K562 (cell line): ENCODE results near the gene MAPRE2. TPM values are rescaled to one million over a fixed set of nuclear protein-coding genes. Genes with fewer than 3 reads are reported as not detected.

Experiments
- ETV6 ChIP-seq, 3 experiments: fragments of 150-350 bp in 1 of 3; sonication (generic) in 1 of 3; formaldehyde crosslinking in 1 of 3; IDR thresholded peaks; 2 replicates each; pipeline versions ENCODE4 v1.6.1 to v1.8.0; 2014 to 2022; ENCODE audit warnings: borderline replicate concordance in 2 of 3, low read depth in 2 of 3, antibody characterized with exemption in 1 of 3, low read length in 1 of 3, mild to moderate bottlenecking in 1 of 3, missing genetic modification reagents in 1 of 3
- RFX7 ChIP-seq: fragments of 250-450 bp; sonication (Bioruptor Pico); IDR thresholded peaks from 2 replicates; pipeline ENCODE4 v1.5.1; 2021; ENCODE audit warnings: mild to moderate bottlenecking
- TCF3 ChIP-seq: sonication (generic); formaldehyde crosslinking; IDR thresholded peaks from 2 replicates; pipeline ENCODE4 v1.4.0; 2020; ENCODE audit warnings: mild to moderate bottlenecking, missing genetic modification reagents
- ZFX ChIP-seq: sonication (generic); formaldehyde crosslinking; IDR thresholded peaks from 2 replicates; pipeline ENCODE4 v1.8.0; 2022; ENCODE audit warnings: mild to moderate bottlenecking, missing genetic modification reagents, moderate library complexity
- ZNF253 ChIP-seq: fragments of 250-450 bp; sonication (Bioruptor Pico); conservative IDR thresholded peaks from 2 replicates; pipeline ENCODE4 v1.6.1; 2021; ENCODE audit warnings: mild to moderate bottlenecking
- polyA plus RNA-seq, 8 experiments: library from polyadenylated mRNA; depleted of rRNA in 4 of 8; stranded (reverse) in 5 of 8; unstranded in 3 of 8; fragments of >200 nt; fragmentation: Nextera tagmentation in 2 of 8; fragmentation: Illumina TruSeq in 1 of 8; extraction: Ambion mirVana in 2 of 8; extraction: Trizol in 1 of 8; gene quantifications; 2 replicates each; pipeline versions ENCODE4 v1.2.1 to v1.2.3, GENCODE V29; 2011 to 2014; ENCODE audit warnings: inconsistent platforms in 1 of 8, missing spikeins in 1 of 8
- total RNA-seq, 7 experiments: library from RNA; depleted of rRNA in 6 of 7; stranded (reverse); fragments of >200 nt in 6 of 7; fragmentation: Illumina TruSeq in 2 of 7; extraction: Trizol in 2 of 7; gene quantifications; 2 replicates each; pipeline versions ENCODE4 v1.2.1 to v1.2.3, GENCODE V29; 2011 to 2021; ENCODE audit warnings: low replicate concordance in 1 of 7
- TF ChIP-seq, protein P1 (sequence below): fragments of 200-600 bp; sonication (generic); IDR thresholded peaks from one replicate; pipeline ENCODE4 v1.6.1; 2012; ENCODE audit warnings: mild to moderate bottlenecking, low read depth, low read length, inconsistent platforms
- TF ChIP-seq, protein P2 (sequence below): fragments of 450-650 bp; IDR thresholded peaks from 2 replicates; pipeline ENCODE4 v1.6.1; 2016; ENCODE audit warnings: mild to moderate bottlenecking

The MAPRE2 gene
- total and polyA plus RNA-seq, 9 of the 15 experiments (the other 6 are each of a cell fraction or from before 2014, with no cell fraction given): 32.3 to 70.7 (median 40.7) TPM

- TF ChIP-seq, protein P1, sequence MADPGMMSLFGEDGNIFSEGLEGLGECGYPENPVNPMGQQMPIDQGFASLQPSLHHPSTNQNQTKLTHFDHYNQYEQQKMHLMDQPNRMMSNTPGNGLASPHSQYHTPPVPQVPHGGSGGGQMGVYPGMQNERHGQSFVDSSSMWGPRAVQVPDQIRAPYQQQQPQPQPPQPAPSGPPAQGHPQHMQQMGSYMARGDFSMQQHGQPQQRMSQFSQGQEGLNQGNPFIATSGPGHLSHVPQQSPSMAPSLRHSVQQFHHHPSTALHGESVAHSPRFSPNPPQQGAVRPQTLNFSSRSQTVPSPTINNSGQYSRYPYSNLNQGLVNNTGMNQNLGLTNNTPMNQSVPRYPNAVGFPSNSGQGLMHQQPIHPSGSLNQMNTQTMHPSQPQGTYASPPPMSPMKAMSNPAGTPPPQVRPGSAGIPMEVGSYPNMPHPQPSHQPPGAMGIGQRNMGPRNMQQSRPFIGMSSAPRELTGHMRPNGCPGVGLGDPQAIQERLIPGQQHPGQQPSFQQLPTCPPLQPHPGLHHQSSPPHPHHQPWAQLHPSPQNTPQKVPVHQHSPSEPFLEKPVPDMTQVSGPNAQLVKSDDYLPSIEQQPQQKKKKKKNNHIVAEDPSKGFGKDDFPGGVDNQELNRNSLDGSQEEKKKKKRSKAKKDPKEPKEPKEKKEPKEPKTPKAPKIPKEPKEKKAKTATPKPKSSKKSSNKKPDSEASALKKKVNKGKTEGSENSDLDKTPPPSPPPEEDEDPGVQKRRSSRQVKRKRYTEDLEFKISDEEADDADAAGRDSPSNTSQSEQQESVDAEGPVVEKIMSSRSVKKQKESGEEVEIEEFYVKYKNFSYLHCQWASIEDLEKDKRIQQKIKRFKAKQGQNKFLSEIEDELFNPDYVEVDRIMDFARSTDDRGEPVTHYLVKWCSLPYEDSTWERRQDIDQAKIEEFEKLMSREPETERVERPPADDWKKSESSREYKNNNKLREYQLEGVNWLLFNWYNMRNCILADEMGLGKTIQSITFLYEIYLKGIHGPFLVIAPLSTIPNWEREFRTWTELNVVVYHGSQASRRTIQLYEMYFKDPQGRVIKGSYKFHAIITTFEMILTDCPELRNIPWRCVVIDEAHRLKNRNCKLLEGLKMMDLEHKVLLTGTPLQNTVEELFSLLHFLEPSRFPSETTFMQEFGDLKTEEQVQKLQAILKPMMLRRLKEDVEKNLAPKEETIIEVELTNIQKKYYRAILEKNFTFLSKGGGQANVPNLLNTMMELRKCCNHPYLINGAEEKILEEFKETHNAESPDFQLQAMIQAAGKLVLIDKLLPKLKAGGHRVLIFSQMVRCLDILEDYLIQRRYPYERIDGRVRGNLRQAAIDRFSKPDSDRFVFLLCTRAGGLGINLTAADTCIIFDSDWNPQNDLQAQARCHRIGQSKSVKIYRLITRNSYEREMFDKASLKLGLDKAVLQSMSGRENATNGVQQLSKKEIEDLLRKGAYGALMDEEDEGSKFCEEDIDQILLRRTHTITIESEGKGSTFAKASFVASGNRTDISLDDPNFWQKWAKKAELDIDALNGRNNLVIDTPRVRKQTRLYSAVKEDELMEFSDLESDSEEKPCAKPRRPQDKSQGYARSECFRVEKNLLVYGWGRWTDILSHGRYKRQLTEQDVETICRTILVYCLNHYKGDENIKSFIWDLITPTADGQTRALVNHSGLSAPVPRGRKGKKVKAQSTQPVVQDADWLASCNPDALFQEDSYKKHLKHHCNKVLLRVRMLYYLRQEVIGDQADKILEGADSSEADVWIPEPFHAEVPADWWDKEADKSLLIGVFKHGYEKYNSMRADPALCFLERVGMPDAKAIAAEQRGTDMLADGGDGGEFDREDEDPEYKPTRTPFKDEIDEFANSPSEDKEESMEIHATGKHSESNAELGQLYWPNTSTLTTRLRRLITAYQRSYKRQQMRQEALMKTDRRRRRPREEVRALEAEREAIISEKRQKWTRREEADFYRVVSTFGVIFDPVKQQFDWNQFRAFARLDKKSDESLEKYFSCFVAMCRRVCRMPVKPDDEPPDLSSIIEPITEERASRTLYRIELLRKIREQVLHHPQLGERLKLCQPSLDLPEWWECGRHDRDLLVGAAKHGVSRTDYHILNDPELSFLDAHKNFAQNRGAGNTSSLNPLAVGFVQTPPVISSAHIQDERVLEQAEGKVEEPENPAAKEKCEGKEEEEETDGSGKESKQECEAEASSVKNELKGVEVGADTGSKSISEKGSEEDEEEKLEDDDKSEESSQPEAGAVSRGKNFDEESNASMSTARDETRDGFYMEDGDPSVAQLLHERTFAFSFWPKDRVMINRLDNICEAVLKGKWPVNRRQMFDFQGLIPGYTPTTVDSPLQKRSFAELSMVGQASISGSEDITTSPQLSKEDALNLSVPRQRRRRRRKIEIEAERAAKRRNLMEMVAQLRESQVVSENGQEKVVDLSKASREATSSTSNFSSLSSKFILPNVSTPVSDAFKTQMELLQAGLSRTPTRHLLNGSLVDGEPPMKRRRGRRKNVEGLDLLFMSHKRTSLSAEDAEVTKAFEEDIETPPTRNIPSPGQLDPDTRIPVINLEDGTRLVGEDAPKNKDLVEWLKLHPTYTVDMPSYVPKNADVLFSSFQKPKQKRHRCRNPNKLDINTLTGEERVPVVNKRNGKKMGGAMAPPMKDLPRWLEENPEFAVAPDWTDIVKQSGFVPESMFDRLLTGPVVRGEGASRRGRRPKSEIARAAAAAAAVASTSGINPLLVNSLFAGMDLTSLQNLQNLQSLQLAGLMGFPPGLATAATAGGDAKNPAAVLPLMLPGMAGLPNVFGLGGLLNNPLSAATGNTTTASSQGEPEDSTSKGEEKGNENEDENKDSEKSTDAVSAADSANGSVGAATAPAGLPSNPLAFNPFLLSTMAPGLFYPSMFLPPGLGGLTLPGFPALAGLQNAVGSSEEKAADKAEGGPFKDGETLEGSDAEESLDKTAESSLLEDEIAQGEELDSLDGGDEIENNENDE: no peak
- TF ChIP-seq ZNF253 (CRISPR knock-in tag) (no peak), ETV6 (IDR thresholded peaks at IDR 0.05; ENCODE audit: borderline replicate concordance in 1 of 2, low read depth in 2 of 2, low read length in 1 of 2) (no peak), ETV6 (CRISPR knock-in tag; IDR thresholded peaks at IDR 0.05; ENCODE audit: borderline replicate concordance) (no peak), ZFX (CRISPR knock-in tag) (0 out of 2 replicates have a peak, but pooled peaks have one; percentile 27), TCF3 (peak; percentile 25; the same call in 1 of the 2 replicates), RFX7 (no peak)
- TF ChIP-seq, protein P2, sequence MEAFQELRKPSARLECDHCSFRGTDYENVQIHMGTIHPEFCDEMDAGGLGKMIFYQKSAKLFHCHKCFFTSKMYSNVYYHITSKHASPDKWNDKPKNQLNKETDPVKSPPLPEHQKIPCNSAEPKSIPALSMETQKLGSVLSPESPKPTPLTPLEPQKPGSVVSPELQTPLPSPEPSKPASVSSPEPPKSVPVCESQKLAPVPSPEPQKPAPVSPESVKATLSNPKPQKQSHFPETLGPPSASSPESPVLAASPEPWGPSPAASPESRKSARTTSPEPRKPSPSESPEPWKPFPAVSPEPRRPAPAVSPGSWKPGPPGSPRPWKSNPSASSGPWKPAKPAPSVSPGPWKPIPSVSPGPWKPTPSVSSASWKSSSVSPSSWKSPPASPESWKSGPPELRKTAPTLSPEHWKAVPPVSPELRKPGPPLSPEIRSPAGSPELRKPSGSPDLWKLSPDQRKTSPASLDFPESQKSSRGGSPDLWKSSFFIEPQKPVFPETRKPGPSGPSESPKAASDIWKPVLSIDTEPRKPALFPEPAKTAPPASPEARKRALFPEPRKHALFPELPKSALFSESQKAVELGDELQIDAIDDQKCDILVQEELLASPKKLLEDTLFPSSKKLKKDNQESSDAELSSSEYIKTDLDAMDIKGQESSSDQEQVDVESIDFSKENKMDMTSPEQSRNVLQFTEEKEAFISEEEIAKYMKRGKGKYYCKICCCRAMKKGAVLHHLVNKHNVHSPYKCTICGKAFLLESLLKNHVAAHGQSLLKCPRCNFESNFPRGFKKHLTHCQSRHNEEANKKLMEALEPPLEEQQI: no peak
Observed at GRCh38 chr18:35042389-35043071, 1.3 kb downstream of the MAPRE2 start (continued).
